KMS-11 (cell line): ENCODE results near the gene TCIRG1.

Experiments used
- H2AFZ ChIP-seq: fragments of 200-600 bp; sonication (generic); 2 replicates; pipeline ENCODE4 v1.6.1; 2016; ENCODE audit warnings: antibody characterized with exemption, mixed run types, low read depth
- H3K27ac ChIP-seq: fragments of 200-600 bp; sonication (generic); 2 replicates; pipeline ENCODE4 v1.6.1; 2016; ENCODE audit warnings: mild to moderate bottlenecking, mixed run types
- H3K27me3 ChIP-seq: fragments of 200-600 bp; sonication (generic); 2 replicates; pipeline ENCODE4 v1.6.1; 2017; ENCODE audit warnings: mild to moderate bottlenecking, low read depth, mixed run types, moderate library complexity; ENCODE audit not compliant: insufficient read depth
- H3K36me3 ChIP-seq: fragments of 200-600 bp; sonication (generic); 2 replicates; pipeline ENCODE4 v1.6.1; 2017; ENCODE audit warnings: mild to moderate bottlenecking, mixed run types; ENCODE audit not compliant: insufficient read depth
- H3K4me1 ChIP-seq: fragments of 200-600 bp; sonication (generic); 2 replicates; pipeline ENCODE4 v1.6.1; 2016; ENCODE audit warnings: mild to moderate bottlenecking, low read depth, mixed run types; ENCODE audit not compliant: poor library complexity, severe bottlenecking
- H3K4me2 ChIP-seq: fragments of 200-600 bp; sonication (generic); 2 replicates; pipeline ENCODE4 v1.7.0; 2016; ENCODE audit warnings: mild to moderate bottlenecking, mixed run types
- H3K4me3 ChIP-seq: fragments of 200-600 bp; sonication (generic); IDR thresholded peaks from 2 replicates; pipeline ENCODE4 v1.6.1; 2017; ENCODE audit warnings: low read depth, low read length, mixed read lengths; ENCODE audit not compliant: insufficient read depth
- H3K79me2 ChIP-seq: fragments of 200-600 bp; sonication (generic); 2 replicates; pipeline ENCODE4 v1.6.1; 2016; ENCODE audit warnings: low read depth, mixed run types; ENCODE audit not compliant: insufficient read depth
- H3K9ac ChIP-seq: fragments of 200-600 bp; sonication (generic); 2 replicates; pipeline ENCODE4 v1.6.1; 2016; ENCODE audit warnings: mild to moderate bottlenecking, mixed run types
- H4K20me1 ChIP-seq: fragments of 200-600 bp; sonication (generic); 2 replicates; pipeline ENCODE4 v1.6.1; 2016; ENCODE audit warnings: mild to moderate bottlenecking, mixed run types; ENCODE audit not compliant: insufficient read depth
- CTCF ChIP-seq: fragments of 200-600 bp; sonication (generic); conservative IDR thresholded peaks from 2 replicates; pipeline ENCODE4 v1.6.1; 2017; ENCODE audit warnings: low read depth, mild to moderate bottlenecking, antibody characterized with exemption, low read length, moderate library complexity, mixed read lengths

The TCIRG1 gene

GRCh38 chr11:68043349-68044144, 4.7 kb downstream of the TCIRG1 start:
- Histone ChIP-seq H4K20me1 (no peaks in the 10 kb centered on the region), H3K4me2 (no peak overlapping the region), H3K9ac (no peak overlapping the region), H3K27ac (no peak overlapping the region), H3K27me3 (no peaks in the 10 kb centered on the region), H3K4me1 (peaks cover 27% of the 10 kb centered on the region), H3K79me2 (peaks cover 12% of the 10 kb centered on the region; the same call in 1 of the 2 replicates), H3K4me3 (no peak overlapping the region), H2AFZ (no peak overlapping the region), H3K36me3 (no peaks in the 10 kb centered on the region)
- no peak for TF ChIP-seq CTCF

GRCh38 chr11:68044145-68044813, 5.5 kb downstream of the TCIRG1 start:
- no peak overlapping the region for H3K4me2 ChIP-seq
- H3K9ac ChIP-seq: no peak overlapping the region
- H3K27me3 ChIP-seq: no peaks in the 10 kb centered on the region
- no peak overlapping the region for H3K27ac ChIP-seq
- H4K20me1 ChIP-seq: no peaks in the 10 kb centered on the region
- no peak overlapping the region for H2AFZ ChIP-seq
- H3K79me2 ChIP-seq: peaks cover 10% of the 10 kb centered on the region; the same call in 1 of the 2 replicates
- H3K4me1 ChIP-seq: peaks cover 23% of the 10 kb centered on the region
- no peak for TF ChIP-seq CTCF
- no peaks in the 10 kb centered on the region for H3K36me3 ChIP-seq
- H3K4me3 ChIP-seq: no peak overlapping the region

GRCh38 chr11:68044898-68045351, 6.1 kb downstream of the TCIRG1 start:
- H3K36me3 ChIP-seq: no peaks in the 10 kb centered on the region

More at GRCh38 chr11:68044898-68045351, 6.1 kb downstream of the TCIRG1 start:
- H3K9ac ChIP-seq: no peak overlapping the region
- H3K4me1 ChIP-seq: peaks cover 18% of the 10 kb centered on the region
- no peak overlapping the region for H3K4me3 ChIP-seq
- H3K79me2 ChIP-seq: peaks cover 3% of the 10 kb centered on the region; the same call in 1 of the 2 replicates
- H3K27me3 ChIP-seq: no peaks in the 10 kb centered on the region
- no peak overlapping the region for H3K4me2 ChIP-seq
- H2AFZ ChIP-seq: no peak overlapping the region
- no peak overlapping the region for H3K27ac ChIP-seq
- no peak for TF ChIP-seq CTCF
- no peaks in the 10 kb centered on the region for H4K20me1 ChIP-seq
